GM19099 (cell line): ENCODE results near the gene EP300.

Experiments used
- POLR2A ChIP-seq: IDR thresholded peaks from 3 replicates; pipeline ENCODE4 v1.6.1; 2011; ENCODE audit warnings: low read depth; ENCODE audit not compliant: insufficient read length; ENCODE audit errors: extremely low read depth

EP300 gene

DNA sequence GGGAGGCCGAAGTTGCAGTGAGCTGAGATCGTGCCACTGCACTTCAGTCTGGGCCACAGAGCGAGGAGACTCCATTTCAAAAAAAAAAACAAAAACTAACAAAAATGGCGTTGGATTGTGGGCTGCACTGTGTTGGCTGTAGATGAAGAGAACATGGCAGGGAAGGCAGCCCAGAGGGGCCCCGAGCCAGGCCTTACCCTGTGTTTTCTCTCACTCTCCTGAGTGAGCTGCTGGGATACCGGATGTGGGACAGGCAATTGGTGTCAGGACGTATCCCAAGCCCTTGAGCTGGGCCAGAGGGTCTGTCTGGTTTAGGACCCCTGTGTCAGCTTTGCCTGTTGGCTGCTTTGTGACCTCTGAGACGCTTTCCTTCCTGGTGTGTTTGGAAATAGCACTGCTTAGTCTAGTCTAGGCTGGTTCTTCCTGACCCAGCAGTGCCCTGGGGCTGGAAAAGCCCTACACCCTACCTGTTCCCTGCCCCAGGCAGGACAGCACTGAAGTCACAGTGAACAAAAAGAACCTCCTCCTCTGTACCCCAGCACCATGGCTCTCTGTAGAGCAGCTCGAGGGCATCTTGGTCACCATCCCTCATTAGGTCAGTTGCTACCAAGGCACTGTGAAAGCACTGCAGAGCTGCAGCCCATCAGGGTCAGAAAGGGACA is 130.6 kb downstream of the EP300 start:
- no peak for TF ChIP-seq POLR2A

GRCh38 chr22:41223535-41223934 is 131.1 kb downstream of the EP300 start:
- TF ChIP-seq POLR2A: no peak

GRCh38 chr22:41226723-41227655 is 134.6 kb downstream of the EP300 start:
- no peak for TF ChIP-seq POLR2A

- no peak for TF ChIP-seq POLR2A
Observed at GRCh38 chr22:41229215-41229614, 136.8 kb downstream of the EP300 start.
